K562 (cell line): ENCODE results near the gene FLCN. TPM values are rescaled to one million over a fixed set of nuclear protein-coding genes. Genes with fewer than 3 reads are reported as not detected.
A peak's percentile ranks its signal among the peaks of the same experiment; 100 is the strongest.

Experiments
- EGR1 ChIP-seq: fragments of 450-650 bp; conservative IDR thresholded peaks from 2 replicates; pipeline ENCODE4 v1.6.1; 2017; ENCODE audit warnings: mild to moderate bottlenecking
- ESRRA ChIP-seq: fragments of 450-650 bp; IDR thresholded peaks from 2 replicates; pipeline ENCODE4 v1.6.1; 2014; ENCODE audit warnings: low read depth, mild to moderate bottlenecking, moderate library complexity, borderline replicate concordance
- FOXA3 ChIP-seq, 2 experiments: fragments of 450-650 bp in 1 of 2; sonication (generic) in 1 of 2; formaldehyde crosslinking; IDR thresholded peaks in 1 of 2; conservative IDR thresholded peaks in 1 of 2; 2 replicates each; pipeline versions ENCODE4 v1.4.0 to v1.8.0; 2020 to 2022; ENCODE audit warnings: mild to moderate bottlenecking in 2 of 2, missing genetic modification reagents in 1 of 2
- GTF2A2 ChIP-seq: IDR thresholded peaks from 2 replicates; pipeline ENCODE4 v1.6.1; 2016; ENCODE audit warnings: mild to moderate bottlenecking, missing genetic modification characterization, missing compliant biosample characterization
- MYNN ChIP-seq, 2 experiments: sonication (generic); formaldehyde crosslinking in 1 of 2; IDR thresholded peaks; 2 replicates each; pipeline versions ENCODE4 v1.5.0 to v1.6.1; 2016 to 2020; ENCODE audit warnings: antibody characterized with exemption in 1 of 2, missing genetic modification reagents in 1 of 2
- RAD21 ChIP-seq, 2 experiments: fragments of 250-450 bp in 1 of 2; fragments of 450-650 bp in 1 of 2; sonication (Bioruptor Pico) in 1 of 2; formaldehyde crosslinking in 1 of 2; IDR thresholded peaks in 1 of 2; conservative IDR thresholded peaks in 1 of 2; 2 replicates each; pipeline versions ENCODE4 v1.4.0 to v1.8.0; 2020 to 2022; ENCODE audit warnings: mild to moderate bottlenecking in 2 of 2, moderate library complexity in 1 of 2
- SMAD3 ChIP-seq: fragments of 450-650 bp; formaldehyde crosslinking; conservative IDR thresholded peaks from 2 replicates; pipeline ENCODE4 v1.4.0; 2020; ENCODE audit warnings: mild to moderate bottlenecking
- SP1 ChIP-seq: sonication (generic); formaldehyde crosslinking; IDR thresholded peaks from 2 replicates; pipeline ENCODE4 v1.8.1; 2022; ENCODE audit warnings: mild to moderate bottlenecking, missing genetic modification reagents
- TCF3 ChIP-seq: sonication (generic); formaldehyde crosslinking; IDR thresholded peaks from 2 replicates; pipeline ENCODE4 v1.4.0; 2020; ENCODE audit warnings: mild to moderate bottlenecking, missing genetic modification reagents
- U2AF2 ChIP-seq: fragments of 200-400 bp; formaldehyde crosslinking; optimal IDR thresholded peaks from 2 replicates; pipeline ENCODE3; 2017; ENCODE audit warnings: low read depth, mild to moderate bottlenecking, low read length
- ZNF551 ChIP-seq: fragments of 250-450 bp; sonication (Bioruptor Pico); IDR thresholded peaks from 2 replicates; pipeline ENCODE4 v1.5.0; 2021; ENCODE audit warnings: mild to moderate bottlenecking, moderate library complexity
- polyA plus RNA-seq, 8 experiments: library from polyadenylated mRNA; depleted of rRNA in 4 of 8; stranded (reverse) in 5 of 8; unstranded in 3 of 8; fragments of >200 nt; fragmentation: Nextera tagmentation in 2 of 8; fragmentation: Illumina TruSeq in 1 of 8; extraction: Ambion mirVana in 2 of 8; extraction: Trizol in 1 of 8; gene quantifications; 2 replicates each; pipeline versions ENCODE4 v1.2.1 to v1.2.3, GENCODE V29; 2011 to 2014; ENCODE audit warnings: inconsistent platforms in 1 of 8, missing spikeins in 1 of 8
- total RNA-seq, 7 experiments: library from RNA; depleted of rRNA in 6 of 7; stranded (reverse); fragments of >200 nt in 6 of 7; fragmentation: Illumina TruSeq in 2 of 7; extraction: Trizol in 2 of 7; gene quantifications; 2 replicates each; pipeline versions ENCODE4 v1.2.1 to v1.2.3, GENCODE V29; 2011 to 2021; ENCODE audit warnings: low replicate concordance in 1 of 7
- TF ChIP-seq, protein P1 (sequence below): IDR thresholded peaks from 2 replicates; pipeline ENCODE4 v1.6.1; 2014; ENCODE audit warnings: antibody characterized with exemption
- TF ChIP-seq, protein P2 (sequence below): conservative IDR thresholded peaks from 2 replicates; pipeline ENCODE4 v1.6.1; 2011; ENCODE audit warnings: low read depth, mild to moderate bottlenecking, low read length; ENCODE audit not compliant: control insufficient read depth
- TF ChIP-seq, protein P3 (sequence below): fragments of 200-600 bp; sonication (generic); IDR thresholded peaks from one replicate; pipeline ENCODE4 v1.6.1; 2012; ENCODE audit warnings: mild to moderate bottlenecking, low read depth, low read length, inconsistent platforms

Gene FLCN
- total and polyA plus RNA-seq, 9 of the 15 experiments (the other 6 are each of a cell fraction or from before 2014, with no cell fraction given): 1.6 to 33.5 (median 10.9) TPM

DNA sequence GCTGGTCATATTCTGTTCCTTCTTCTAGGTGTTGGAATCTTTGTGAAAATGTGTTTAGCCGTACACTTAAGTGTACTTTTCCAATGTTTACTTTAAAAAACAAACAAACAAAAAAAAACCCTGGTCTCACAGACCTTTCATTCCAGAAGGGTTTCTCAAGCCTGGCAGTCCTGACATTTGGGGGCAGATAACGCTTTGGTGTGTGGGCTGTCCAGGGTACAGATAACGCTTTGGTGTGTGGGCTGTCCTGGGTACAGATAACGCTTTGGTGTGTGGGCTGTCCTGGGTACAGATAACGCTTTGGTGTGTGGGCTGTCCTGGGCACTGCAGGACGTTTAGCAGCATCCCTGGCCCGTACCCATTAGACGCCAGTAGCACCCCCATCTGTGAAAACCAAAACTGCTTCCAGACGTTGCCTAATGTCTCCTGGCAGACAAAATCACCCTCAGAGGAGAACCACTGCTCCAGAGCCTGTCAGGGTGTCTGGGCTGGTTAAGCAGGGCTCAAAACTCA is 15.2 kb upstream of the FLCN start (continued):
- TF ChIP-seq, protein P1, sequence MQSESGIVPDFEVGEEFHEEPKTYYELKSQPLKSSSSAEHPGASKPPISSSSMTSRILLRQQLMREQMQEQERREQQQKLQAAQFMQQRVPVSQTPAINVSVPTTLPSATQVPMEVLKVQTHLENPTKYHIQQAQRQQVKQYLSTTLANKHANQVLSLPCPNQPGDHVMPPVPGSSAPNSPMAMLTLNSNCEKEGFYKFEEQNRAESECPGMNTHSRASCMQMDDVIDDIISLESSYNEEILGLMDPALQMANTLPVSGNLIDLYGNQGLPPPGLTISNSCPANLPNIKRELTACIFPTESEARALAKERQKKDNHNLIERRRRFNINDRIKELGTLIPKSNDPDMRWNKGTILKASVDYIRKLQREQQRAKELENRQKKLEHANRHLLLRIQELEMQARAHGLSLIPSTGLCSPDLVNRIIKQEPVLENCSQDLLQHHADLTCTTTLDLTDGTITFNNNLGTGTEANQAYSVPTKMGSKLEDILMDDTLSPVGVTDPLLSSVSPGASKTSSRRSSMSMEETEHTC: no peak
- TF ChIP-seq ESRRA (no peak), U2AF2 (no peak), ZNF551 (CRISPR knock-in tag) (no peak), RAD21 (CRISPR knock-in tag; conservative IDR thresholded peaks at IDR 0.05 in 1 of 2, IDR thresholded peaks at IDR 0.05 in 1 of 2) (no peak), SP1 (CRISPR knock-in tag) (no peak), FOXA3 (CRISPR knock-in tag; conservative IDR thresholded peaks at IDR 0.05 in 1 of 2, IDR thresholded peaks at IDR 0.05 in 1 of 2) (no peak), SMAD3 (no peak), GTF2A2 (no peak), MYNN (IDR thresholded peaks at IDR 0.05) (0 out of 2 replicates have a peak, but pooled peaks have one; percentile 45), MYNN (CRISPR knock-in tag; IDR thresholded peaks at IDR 0.05) (no peak), TCF3 (CRISPR knock-in tag) (peak; percentile 65), EGR1 (peak; percentile 26; the same call in 1 of the 2 replicates)
- TF ChIP-seq, protein P2, sequence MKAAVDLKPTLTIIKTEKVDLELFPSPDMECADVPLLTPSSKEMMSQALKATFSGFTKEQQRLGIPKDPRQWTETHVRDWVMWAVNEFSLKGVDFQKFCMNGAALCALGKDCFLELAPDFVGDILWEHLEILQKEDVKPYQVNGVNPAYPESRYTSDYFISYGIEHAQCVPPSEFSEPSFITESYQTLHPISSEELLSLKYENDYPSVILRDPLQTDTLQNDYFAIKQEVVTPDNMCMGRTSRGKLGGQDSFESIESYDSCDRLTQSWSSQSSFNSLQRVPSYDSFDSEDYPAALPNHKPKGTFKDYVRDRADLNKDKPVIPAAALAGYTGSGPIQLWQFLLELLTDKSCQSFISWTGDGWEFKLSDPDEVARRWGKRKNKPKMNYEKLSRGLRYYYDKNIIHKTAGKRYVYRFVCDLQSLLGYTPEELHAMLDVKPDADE: no peak
- TF ChIP-seq, protein P3, sequence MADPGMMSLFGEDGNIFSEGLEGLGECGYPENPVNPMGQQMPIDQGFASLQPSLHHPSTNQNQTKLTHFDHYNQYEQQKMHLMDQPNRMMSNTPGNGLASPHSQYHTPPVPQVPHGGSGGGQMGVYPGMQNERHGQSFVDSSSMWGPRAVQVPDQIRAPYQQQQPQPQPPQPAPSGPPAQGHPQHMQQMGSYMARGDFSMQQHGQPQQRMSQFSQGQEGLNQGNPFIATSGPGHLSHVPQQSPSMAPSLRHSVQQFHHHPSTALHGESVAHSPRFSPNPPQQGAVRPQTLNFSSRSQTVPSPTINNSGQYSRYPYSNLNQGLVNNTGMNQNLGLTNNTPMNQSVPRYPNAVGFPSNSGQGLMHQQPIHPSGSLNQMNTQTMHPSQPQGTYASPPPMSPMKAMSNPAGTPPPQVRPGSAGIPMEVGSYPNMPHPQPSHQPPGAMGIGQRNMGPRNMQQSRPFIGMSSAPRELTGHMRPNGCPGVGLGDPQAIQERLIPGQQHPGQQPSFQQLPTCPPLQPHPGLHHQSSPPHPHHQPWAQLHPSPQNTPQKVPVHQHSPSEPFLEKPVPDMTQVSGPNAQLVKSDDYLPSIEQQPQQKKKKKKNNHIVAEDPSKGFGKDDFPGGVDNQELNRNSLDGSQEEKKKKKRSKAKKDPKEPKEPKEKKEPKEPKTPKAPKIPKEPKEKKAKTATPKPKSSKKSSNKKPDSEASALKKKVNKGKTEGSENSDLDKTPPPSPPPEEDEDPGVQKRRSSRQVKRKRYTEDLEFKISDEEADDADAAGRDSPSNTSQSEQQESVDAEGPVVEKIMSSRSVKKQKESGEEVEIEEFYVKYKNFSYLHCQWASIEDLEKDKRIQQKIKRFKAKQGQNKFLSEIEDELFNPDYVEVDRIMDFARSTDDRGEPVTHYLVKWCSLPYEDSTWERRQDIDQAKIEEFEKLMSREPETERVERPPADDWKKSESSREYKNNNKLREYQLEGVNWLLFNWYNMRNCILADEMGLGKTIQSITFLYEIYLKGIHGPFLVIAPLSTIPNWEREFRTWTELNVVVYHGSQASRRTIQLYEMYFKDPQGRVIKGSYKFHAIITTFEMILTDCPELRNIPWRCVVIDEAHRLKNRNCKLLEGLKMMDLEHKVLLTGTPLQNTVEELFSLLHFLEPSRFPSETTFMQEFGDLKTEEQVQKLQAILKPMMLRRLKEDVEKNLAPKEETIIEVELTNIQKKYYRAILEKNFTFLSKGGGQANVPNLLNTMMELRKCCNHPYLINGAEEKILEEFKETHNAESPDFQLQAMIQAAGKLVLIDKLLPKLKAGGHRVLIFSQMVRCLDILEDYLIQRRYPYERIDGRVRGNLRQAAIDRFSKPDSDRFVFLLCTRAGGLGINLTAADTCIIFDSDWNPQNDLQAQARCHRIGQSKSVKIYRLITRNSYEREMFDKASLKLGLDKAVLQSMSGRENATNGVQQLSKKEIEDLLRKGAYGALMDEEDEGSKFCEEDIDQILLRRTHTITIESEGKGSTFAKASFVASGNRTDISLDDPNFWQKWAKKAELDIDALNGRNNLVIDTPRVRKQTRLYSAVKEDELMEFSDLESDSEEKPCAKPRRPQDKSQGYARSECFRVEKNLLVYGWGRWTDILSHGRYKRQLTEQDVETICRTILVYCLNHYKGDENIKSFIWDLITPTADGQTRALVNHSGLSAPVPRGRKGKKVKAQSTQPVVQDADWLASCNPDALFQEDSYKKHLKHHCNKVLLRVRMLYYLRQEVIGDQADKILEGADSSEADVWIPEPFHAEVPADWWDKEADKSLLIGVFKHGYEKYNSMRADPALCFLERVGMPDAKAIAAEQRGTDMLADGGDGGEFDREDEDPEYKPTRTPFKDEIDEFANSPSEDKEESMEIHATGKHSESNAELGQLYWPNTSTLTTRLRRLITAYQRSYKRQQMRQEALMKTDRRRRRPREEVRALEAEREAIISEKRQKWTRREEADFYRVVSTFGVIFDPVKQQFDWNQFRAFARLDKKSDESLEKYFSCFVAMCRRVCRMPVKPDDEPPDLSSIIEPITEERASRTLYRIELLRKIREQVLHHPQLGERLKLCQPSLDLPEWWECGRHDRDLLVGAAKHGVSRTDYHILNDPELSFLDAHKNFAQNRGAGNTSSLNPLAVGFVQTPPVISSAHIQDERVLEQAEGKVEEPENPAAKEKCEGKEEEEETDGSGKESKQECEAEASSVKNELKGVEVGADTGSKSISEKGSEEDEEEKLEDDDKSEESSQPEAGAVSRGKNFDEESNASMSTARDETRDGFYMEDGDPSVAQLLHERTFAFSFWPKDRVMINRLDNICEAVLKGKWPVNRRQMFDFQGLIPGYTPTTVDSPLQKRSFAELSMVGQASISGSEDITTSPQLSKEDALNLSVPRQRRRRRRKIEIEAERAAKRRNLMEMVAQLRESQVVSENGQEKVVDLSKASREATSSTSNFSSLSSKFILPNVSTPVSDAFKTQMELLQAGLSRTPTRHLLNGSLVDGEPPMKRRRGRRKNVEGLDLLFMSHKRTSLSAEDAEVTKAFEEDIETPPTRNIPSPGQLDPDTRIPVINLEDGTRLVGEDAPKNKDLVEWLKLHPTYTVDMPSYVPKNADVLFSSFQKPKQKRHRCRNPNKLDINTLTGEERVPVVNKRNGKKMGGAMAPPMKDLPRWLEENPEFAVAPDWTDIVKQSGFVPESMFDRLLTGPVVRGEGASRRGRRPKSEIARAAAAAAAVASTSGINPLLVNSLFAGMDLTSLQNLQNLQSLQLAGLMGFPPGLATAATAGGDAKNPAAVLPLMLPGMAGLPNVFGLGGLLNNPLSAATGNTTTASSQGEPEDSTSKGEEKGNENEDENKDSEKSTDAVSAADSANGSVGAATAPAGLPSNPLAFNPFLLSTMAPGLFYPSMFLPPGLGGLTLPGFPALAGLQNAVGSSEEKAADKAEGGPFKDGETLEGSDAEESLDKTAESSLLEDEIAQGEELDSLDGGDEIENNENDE: no peak
